HL-60/S4 treated with retinoic acid at 250 ng/mL for 4 days and 3 days (cell line): ENCODE measurements around the gene LTN1.
"Not testable (repeated sequence)": the region's sequence is repeated elsewhere in the genome, so short reads cannot be mapped to it uniquely, and the experiment has no call there.

Experiments
- in situ Hi-C: fragments of 300-500 bp; cut with MboI; formaldehyde crosslinking; loops from 2 replicates; pipeline ENCODE4 v1.7.0; 2022; ENCODE audit warnings: low sequenced_read_pairs

Gene LTN1

DNA sequence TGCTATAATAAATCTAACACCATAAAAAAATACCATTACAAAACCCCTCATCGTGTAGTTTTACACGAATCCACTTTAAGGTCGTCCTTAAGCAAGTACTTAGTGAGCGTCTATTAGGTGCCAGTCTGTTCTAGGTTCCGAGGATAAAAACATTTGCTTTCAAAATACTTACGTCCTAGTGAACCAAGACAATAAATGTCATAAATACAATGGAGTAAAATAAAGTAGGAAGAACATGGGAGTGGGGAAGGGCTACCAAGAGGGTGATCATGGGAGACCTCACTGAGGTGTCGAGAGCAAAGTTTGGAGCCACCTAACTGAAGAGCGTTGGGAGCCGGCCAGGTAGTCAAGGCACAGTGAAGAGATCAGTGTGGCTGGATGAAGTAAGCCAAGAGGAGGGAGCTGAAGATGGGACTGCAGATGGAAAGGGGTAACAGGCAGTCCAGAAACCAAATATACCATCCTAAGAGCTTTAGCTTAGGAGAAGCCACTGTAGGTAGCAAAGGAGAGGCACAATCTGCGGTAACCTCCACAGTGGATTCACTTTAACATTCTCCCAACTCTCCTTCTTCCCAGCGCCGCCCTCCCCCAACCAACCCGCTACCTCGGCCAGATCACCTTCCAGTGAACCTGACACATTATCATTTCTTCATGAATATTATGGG lies 684 bp downstream of the LTN1 start:
- in situ Hi-C loops: no loop called here

DNA sequence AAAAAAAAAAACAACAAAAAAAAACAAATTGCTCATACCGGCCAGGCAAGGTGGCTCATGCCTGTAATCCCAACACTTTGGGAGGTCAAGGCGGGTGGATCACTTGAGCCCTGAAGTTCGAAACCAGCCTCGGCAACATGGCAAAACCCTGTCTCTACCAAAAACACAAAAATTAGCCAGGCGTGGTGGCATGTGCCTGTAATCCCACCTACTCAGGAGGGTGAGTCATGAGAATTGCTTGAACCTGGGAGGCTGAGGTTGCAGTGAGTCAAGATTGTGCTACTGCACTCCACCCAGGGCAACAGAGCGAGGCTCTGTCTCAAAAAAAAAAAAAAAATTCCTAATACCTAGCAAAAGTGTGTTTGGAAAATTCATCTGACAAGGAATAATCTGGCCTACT lies 4.5 kb downstream of the LTN1 start:
- in situ Hi-C loops: not testable (repeated sequence)

DNA sequence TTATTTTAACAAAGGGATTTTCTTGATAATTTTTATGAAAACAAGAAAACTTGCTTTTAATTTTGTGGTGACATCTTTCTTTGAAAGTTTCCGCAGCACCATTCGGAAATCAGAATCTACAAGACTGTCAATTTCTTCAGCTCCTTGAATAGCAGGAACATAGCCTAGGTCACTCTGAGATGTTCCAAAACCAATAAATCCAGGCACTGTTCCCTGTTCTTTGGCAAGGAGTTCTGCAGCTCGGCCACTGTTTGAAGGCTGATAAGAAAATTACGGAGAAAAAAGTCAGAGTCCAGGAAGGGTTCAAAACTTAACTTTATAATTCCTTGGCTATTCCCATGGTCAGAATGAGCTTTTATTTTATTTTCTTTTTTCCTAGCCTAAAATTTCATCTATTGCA lies 6.0 kb downstream of the LTN1 start:
- in situ Hi-C loops: no loop called here

DNA sequence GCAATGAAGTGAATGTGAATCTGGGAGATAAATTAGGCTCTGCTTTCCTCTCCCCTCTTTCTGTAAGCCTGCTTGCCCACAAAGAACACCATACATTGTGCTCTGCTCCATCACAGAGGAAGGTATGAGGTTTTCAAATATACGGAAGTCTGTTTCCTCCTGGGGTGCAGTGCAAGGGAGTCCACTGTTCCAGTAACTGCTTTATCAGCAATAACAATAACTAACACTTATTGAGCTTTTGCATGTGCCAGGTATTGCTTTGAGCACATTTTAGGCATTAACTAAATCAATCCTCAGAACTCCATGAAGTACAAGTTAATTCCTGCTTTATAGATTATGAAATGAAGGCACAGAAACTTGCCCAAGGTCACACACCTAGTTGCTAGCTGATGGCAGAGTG lies 10.0 kb downstream of the LTN1 start:
- in situ Hi-C loops: no loop called here

DNA sequence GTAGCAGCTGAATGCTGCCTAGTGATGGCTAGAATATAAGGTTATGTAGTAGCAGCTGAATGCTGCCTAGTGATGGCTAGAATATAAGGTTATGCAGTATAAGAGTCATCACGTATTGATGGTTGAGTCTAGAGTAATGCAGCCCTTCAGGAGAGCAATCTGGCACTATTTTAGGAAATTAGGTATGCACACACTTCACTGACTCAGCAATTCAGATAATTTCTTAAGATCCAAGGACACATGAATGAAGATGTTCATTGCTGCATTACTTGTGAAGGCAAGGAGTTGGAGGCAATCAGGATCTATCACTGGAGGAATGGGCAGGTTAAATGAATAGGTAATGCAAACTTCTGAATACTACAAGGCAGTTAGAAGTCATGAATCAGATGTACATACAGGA lies 13.6 kb downstream of the LTN1 start:
- in situ Hi-C loops: no loop called here

DNA sequence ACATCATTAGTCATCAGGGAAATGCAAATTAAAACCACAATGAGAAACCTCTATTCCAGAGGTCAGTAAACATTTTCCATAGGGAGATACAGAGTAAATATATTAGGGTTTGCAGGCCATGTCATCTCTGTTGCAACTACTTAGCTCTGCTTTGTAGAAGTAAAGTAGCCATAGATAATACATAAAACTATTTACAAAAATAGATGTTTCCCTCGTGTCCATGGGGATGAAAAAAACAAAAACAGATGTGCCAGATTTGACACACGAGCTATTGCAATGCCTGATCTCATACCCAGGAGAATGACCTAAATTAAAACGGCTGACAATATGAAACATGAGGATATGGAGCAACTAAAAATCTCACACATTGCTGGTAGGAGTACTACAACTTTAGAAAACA lies 17.3 kb downstream of the LTN1 start:
- in situ Hi-C loops: no loop called here

DNA sequence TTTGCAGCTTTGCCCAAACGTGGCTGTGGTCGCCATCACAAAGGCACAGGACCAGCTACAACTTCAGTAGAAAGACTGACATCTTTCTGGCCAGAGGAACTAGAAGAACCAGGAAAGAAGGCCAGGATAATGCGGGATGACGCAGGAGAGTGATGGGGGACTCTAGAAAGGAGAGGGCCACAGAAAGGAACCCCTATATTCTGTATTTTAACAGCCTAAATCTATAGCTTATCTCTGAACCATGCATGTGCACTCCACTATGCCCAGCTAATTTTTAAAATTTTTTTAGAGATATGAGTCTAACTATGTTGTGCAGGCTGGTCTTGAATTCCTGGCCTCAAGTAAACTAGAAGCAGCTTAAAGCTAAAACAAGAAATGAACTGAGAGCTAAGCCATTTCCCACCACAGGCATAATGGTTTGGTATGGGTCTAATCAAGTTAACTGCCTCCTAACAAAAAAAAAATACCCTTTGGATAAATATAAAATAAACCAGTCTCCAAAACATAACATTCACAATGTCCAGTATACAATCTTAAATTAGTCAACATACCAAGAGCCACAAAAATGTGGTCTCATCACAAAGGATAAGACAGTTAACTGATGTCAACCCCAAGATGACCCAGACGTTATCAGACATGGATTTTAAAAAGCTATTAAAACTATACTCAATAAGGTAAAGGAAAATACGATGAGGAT lies 18.0 kb downstream of the LTN1 start:
- in situ Hi-C loops: no loop called here

DNA sequence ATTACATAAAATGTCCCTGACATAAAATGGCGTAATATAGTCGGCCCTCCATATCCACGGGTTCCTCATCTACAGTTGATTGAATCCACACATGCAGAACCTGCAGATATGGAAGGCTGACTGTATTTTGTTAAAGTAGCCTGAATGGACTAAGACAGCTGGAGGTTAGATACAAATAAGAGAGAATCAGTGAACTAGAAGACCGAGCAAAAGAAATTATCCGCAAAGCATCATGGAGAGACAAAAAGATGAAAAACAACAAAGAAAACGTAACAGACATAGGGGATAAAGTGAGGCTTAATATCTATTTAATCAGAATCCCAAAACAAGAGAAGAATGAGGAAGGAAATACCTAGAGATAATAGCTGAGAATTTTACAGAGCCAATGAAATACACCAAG lies 20.3 kb downstream of the LTN1 start:
- in situ Hi-C loops: no loop called here

DNA sequence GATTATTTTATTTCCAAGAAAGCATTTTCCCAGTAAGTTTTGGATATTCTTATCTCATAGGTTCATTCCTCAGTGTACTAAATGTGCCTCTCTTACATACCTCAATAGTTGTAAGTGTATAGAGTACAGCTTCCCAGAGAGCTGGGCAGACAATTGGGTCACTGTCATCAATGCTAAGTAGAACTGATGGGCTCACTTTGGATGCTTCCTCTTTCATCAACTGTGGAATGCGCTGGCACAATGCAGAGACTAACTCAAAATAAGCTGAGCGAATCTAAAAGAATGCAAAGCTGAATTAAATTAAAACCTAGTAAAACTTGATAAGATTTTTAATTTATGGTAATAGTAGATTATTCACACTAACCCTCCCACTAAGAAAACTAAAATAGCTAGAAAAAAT lies 21.5 kb downstream of the LTN1 start:
- in situ Hi-C loops: no loop called here

DNA sequence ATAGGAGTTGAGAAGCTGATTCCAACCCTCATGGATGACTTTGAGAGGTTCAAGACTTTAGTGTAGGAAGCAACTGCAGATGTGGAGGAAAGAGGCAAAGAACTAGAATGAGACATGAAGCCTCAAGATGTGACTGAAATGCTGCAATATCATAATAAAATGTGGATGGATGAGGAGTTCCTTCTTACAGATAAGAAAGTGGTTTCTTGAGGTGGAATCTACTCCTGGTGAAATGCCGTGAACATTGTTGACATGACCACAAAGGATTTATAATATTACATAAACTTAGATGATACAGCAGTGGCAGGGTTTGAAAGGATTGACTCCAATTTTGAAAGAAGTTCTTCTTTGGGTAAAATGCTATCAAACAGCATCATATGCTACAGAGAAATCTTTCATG lies 28.8 kb downstream of the LTN1 start:
- in situ Hi-C loops: no loop called here

DNA sequence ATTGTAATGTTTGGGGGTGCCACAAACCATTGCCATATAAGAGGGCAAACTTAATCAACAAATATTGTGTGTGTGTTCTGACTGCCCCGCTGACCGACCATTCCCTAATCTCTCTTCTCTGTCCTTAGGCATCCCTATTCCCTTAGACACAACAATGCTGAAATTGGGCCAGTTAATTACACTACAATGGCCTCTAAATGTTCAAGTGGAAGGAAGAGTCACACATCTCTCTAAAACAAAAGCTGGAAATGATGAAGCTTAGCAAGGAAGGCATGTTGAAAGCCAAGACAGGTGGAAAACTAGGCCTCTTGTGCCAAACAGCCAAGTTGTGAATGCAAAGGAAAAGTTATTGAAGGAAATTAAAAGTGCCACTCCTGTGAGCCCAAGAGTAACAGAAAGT lies 30.2 kb downstream of the LTN1 start:
- in situ Hi-C loops: no loop called here

DNA sequence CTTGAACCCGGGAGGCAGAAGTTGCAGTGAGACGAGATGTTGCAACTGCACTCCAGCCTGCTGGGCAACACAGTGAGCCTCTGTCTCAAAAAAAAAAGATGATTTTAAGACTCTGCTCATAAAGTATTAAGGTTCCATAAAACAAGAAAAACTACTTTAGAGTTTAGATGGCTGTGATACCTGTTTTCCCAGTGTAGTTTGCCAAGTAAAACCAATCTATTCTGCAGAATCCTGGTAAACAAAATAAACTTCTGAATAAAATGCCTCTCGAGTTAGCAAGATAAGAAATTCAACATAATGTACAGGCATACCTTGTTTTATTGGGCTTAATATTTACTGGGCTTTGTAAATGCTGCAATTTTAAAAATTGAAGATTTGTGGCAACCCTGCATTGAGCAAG lies 30.8 kb downstream of the LTN1 start:
- in situ Hi-C loops: no loop called here

DNA sequence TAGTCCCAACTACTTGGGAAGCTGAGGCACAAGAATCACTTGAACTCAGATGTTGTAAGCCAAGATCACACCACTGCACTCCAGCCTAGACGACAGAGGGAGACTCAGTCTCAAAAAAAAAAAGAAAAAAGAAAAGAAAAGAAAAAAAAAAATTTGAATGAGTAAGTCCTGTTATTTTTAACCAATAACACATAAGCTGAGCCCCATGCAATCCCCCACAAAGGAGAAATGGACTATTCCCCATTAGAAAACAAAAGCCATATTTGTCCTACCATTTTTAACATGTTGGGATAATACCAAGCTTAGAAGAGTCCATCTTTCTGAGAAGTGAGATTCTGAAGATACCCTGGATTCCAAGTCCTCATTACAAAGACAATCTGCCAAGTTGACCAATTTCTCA lies 32.4 kb downstream of the LTN1 start:
- in situ Hi-C loops: no loop called here

DNA sequence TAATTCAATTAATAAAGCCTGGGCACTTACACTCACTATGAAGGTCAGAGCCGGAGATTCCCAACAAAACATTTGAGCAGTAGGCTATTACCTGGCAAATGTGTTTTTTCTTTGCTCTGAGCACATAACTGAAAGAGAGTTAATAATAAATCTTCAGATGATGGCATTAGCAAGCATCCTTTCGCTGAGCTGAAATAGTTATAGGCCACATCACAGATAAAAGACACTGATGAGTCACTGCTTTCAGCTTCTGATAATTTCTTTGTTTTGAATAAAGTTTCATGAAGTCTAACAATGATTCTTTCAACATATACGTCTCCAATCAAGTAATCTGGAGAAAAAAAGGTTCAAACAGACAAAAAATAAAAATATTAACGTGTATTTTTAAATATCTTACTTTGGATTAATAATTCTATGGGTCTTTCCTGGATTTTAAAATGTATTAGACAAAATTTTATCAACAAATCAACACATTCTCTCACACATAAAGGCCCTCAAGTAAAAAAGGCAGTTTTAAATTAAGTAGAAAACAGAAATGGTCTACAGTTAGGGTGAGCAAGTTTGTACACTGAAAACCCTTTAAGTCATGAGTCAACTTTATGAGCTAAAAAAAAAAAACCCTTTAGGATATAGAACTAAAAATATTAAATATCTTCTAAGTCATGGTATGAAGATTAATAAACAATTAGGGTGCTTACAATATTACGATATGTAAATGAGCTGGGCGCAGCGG lies 33.1 kb downstream of the LTN1 start:
- in situ Hi-C loops: no loop called here

DNA sequence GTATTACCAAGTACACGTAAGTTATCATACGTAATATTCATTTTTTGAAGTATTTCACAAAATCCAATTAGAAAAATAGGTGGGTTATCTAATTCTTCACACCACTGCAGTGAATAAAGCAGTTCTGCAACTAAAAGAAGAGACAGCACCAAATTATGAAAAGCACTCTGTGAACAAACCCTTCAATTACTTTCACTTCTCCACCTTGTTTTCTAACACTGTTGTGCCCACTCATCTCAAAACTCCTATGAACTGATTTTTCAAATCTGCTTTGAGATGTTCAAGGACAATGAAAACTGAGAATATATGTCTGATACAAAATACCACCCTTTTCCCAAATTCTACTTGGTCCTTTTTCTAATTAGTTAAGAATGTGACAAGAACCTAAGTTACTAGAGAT lies 39.4 kb downstream of the LTN1 start:
- in situ Hi-C loops: no loop called here

DNA sequence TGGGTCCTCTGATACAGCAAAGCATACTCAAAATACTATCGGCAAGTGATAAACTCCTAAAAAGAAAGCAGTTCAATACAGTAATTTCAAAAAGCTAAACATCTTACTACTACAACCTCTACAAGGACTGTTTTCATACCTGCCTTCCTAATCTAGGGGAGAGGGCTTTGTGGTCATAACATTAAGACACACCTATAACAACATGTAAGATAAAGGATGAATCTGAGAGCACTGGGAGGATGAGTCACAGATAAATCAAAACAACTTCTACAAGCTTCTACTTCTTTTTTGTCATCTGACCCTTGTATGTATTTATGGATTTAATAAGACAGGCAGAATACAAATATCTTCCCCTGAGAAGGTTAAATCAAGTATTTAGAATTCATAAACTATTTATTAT lies 40.0 kb downstream of the LTN1 start:
- in situ Hi-C loops: no loop called here

DNA sequence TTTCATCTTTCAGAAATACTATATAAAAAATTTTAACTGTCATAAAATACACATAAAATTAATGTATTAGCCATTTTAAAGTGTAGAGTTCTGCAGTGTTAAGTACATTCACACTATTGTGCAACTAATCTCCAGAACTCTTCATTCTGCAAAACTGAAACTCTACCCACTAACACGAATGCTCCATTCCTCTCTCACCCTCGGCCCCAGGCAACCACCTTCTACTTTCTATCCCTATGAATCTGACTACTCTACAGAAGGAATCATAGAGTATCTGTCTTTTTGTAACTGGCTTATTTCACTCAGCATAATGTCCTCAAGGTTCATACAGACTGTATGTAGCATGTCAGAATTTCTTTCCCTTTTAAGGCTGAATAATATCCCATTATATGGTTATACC lies 43.4 kb downstream of the LTN1 start:
- in situ Hi-C loops: no loop called here

DNA sequence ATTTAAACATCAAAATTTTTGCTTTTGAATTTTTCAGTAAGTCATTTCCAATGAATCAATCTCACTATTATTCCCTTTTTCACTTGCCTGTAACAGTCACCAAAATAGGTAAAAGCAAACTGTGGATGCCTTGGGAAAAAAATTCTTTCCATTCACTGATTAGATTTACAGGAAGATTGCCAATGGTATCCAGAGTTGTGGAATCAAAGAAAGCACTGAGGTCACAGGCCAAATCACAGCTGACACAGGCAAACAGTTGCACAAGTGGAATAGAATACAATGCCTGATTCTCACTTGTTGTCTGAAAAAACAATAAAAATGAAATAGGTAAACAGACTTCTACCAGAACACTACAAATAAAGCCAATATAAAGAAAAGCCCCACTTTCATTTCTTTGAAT lies 48.4 kb downstream of the LTN1 start:
- in situ Hi-C loops: no loop called here

DNA sequence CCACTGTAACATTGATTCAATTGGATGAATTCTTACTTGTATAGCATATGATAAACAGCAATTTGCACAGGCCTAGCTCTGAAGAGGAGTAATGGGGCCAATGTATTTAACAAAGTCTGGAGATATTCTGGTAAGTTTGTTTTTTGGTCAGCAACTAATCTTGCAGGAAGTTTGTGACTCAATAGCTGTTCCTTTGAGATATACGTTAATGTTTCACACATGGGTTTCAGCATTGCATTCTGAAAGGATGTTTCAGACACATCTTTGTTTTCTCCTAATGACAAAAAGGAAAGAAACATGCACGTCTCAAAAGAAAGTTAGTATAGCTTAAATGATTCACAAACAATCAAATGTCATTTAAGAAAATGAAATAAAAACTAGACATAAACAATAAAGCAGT lies 49.0 kb downstream of the LTN1 start:
- in situ Hi-C loops: no loop called here

DNA sequence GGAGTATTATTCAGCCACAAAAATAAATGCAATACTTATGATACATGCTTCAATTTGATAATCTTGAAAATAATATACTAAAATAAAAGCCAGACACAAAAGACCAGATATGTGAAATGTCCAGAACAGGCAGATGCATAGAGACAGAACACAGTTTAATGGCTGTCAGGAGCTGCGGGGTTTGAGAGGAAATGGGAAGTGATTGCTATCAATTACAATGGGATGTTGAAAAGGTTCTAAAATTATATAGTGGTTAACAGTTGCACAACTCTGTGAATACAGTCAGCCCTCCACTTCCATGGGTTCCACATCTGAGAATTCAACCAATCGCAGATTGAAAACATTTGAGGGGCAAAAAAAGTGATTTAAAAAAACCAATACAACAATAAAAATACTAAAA lies 54.0 kb downstream of the LTN1 start:
- in situ Hi-C loops: no loop called here

DNA sequence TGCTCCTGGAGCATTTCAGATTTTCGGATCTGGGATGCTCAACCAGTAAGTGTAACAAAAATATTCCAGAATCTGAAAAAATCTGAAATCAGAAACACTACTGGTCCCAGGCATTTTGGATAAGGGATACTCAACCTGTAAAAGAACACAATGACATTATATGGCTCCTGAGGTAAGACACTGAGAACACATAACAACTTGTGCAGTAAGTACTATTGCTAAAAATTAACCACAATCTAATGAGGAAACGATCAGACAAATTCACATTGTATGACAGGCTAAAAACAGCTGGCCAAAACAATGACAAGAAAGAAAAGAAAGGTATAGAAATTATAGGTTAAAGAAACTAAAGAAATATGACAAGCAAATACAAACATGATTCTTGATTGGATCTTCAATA lies 54.9 kb downstream of the LTN1 start:
- in situ Hi-C loops: no loop called here

DNA sequence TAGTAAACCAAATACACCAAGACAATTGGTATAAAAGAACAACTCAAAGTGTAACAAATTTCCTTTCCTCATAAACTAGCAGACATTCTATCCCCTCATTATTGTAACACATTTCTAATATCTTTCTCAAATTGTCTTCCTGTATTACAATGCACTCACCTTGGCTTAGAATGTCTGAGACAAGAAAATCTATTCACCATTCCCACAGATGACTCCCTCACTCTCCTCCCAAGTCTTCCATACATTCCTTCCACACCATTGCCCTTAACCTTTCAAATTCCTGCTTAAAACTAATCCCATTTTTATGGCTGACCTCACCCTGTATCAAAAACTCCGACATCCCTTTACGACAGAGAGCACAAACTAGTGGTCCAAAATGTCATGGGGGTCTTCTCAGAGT lies 56.0 kb downstream of the LTN1 start:
- in situ Hi-C loops: no loop called here
